Erythroblast (primary cell): ENCODE results near the gene NEBL.

Experiments
- DNase-seq, 2 experiments: peaks; one replicate each; lab custom pipeline; 2025; lab: John Stamatoyannopoulos, UW
- GATA1 ChIP-seq: IDR thresholded peaks from 2 replicates; pipeline ENCODE4 v1.6.1; 2011; ENCODE audit warnings: low read depth, mild to moderate bottlenecking, control low read depth, low read length, moderate library complexity
- POLR2A ChIP-seq: IDR thresholded peaks from 2 replicates; pipeline ENCODE4 v1.6.1; 2011; ENCODE audit warnings: mild to moderate bottlenecking, low read length

NEBL gene

DNA sequence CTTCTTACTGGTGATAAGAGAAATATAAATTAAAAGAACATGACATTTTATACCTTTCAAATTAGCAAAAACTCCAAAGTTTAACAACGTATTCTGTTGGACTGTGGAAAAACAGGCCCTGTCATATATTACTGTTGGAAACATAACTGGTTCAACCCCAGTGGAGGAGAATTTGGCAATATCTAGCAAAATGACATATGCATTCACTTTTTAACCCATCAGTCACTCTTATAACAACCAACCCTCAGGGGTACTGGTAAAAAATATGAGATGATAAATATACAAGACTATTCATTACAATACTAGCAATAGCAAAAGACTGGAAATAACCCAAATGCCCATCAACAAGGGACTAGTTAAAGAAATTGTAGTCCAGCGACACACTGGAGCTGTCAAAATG, 22.9 kb upstream of the NEBL start:
- DNase-seq: no peak
- TF ChIP-seq GATA1 (no peak), POLR2A (no peak)

DNA sequence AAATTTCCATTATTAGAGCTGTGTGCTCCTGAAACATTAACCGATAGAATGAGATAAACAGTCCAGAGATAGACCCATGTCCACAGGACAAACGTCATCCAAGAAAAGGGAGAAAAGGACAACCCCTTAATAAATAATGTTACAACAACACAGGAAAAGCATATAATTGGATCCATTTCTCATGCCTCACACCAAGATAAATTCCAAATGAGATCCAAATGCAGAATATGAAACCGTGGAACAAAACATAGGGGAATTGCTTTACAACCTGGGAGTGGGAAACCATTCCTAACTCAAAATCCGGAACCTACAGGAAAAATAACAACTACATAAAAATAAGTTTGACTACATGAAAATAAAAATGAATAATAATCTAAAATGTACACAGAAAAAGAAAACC, 22.4 kb upstream of the NEBL start:
- no peak for DNase-seq
- TF ChIP-seq POLR2A (no peak), GATA1 (no peak)

- DNase-seq: no peak
- TF ChIP-seq POLR2A: no peak
- TF ChIP-seq GATA1: no peak
These were observed 19.9 kb upstream of the NEBL start for GRCh38 chr10:20916976-20917375.

DNA sequence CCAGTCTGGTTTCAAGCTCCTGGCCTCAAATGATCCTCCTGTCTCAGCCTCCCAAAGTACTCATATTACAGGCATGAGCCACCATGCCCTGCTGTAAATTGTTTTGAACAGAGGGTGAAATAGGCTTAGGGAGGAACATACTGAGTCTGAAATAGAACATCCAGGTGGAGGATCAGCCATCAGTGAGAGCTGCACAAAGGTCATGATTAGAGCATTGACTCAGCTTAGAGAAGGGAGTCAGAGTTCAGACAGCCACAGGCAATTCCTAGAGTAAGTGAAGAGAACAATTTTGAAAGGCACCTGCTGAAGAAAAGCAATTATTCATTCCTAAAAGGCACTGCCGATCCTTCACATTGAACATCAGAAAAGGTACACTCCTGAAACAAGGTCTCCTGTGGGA, 15.9 kb upstream of the NEBL start:
- TF ChIP-seq GATA1 (no peak), POLR2A (no peak)

DNA sequence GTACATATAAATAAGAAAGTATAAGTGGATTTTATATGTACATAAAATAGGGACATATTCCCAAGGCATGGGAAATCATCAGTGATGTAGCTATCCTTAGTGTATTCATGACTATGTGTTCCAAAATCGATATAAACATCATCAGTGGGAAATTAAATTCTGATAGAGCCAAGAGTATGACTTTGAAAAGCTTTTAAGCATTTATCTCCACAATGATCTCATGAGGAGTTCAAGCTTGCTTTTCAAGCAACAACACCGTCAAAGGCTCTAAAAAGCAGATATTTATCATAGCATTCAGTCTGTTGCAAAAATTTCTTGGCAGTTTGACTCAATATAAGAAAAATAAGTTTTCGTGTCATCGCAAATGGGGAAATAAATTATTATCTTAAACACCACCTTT, 14.5 kb upstream of the NEBL start:
- DNase-seq: no peak
- TF ChIP-seq POLR2A (no peak), GATA1 (no peak)

More for the DNA sequence above, 15.9 kb upstream of the NEBL start:
- no peak for DNase-seq

GRCh38 chr10:20909801-20910200, 12.7 kb upstream of the NEBL start:
- no peak for DNase-seq
- no peak for TF ChIP-seq POLR2A
- TF ChIP-seq GATA1: no peak

DNA sequence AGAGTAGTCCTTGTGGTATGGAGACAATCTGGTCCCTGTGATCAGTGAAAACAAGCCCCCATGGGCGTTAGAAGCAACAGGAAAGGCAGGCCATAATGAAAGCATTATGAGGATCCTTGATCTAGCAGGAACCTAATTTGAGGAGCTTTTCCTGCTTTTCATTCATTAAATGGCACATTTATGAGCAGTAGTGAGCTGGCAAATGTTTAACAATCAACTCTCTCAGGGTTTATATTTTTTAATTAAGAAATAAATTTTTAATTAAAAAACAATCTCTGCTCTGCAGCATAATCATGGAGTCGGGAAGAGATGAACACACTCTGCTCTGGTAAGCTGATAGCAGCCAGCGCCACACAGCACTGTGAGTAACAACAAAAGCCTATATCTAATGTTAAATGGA, 11.3 kb upstream of the NEBL start:
- no peak for DNase-seq

GRCh38 chr10:20903635-20904390, 6.7 kb upstream of the NEBL start:
- no peak for DNase-seq
- TF ChIP-seq POLR2A: no peak

More for the DNA sequence above, 11.3 kb upstream of the NEBL start:
- TF ChIP-seq POLR2A (no peak), GATA1 (no peak)

DNA sequence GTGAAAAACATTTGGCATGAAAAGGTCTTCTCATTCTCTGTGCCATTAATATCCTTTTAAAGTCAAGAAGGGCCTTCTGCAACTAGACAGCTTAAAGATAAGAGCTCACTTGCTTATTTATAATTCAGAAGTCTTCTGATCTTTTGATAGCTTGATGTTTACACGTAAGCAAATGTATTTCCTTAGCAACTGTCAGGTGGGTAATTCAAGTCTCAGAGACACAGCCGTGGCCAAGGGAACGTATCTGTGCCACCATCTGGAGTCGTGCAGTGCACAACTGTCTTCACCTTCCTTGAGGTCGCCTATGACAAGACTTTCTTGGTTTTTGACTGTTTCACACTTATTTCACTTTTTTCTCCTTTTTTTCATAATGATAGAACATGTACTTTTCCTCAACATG, 4.0 kb upstream of the NEBL start:
- DNase-seq: no peak
- TF ChIP-seq POLR2A (no peak), GATA1 (no peak)

DNA sequence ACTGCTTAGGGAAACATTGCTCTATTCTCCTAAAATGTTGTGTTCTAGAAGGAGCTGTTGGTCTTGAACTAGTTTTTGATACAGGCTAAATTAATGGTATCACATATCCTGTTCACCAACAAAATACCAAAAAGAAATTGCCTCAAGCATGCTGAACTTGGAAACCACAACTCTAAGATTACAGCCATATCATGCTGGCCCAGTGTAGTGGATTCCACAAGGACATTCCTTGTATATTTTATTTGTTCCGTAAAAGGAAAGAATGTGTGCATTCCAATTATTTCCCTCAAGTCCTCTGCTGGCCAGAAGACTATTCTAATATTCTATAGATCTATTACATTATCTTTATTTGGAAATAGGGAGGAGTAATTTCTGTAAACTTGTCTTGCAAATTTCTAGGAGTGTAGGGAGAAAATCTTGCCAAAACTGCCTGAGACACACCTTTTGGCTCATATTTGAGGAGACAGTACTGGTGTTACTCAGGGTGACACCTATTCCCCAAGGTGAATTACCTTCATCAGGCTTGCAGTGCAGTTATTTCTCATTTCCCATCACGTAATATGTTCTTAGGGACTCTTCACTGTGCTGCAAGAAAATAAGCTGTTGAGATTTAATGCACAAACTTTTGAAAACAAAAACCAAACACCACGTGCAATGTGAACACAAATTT, 1.9 kb upstream of the NEBL start:
- DNase-seq: no peak

GRCh38 chr10:20893297-20893696, 3.8 kb downstream of the NEBL start:
- DNase-seq: no peak
- no peak for TF ChIP-seq GATA1
- no peak for TF ChIP-seq POLR2A

More for the DNA sequence above, 1.9 kb upstream of the NEBL start:
- TF ChIP-seq POLR2A (no peak), GATA1 (no peak)

- DNase-seq: no peak
- no peak for TF ChIP-seq GATA1
- TF ChIP-seq POLR2A: no peak
These were observed 4.3 kb downstream of the NEBL start for GRCh38 chr10:20892796-20893195.

- DNase-seq: no peak
- TF ChIP-seq POLR2A (no peak), GATA1 (no peak)
These were observed 5.0 kb downstream of the NEBL start for GRCh38 chr10:20892011-20892585.

- no peak for DNase-seq
- TF ChIP-seq POLR2A (no peak), GATA1 (no peak)
These were observed 5.8 kb downstream of the NEBL start for GRCh38 chr10:20891338-20891714.
